H1 (cell line): Measurements from ENCODE around the gene PTS.

Source experiments
- BRCA1 ChIP-seq: IDR thresholded peaks from 2 replicates; pipeline ENCODE4 v1.6.1; 2012; ENCODE audit warnings: low read depth, low read length, improper control_type of control experiment
- CREB1 ChIP-seq: IDR thresholded peaks from 2 replicates; pipeline ENCODE4 v1.6.1; 2012; ENCODE audit warnings: inconsistent platforms
- EP300 ChIP-seq, 2 experiments: IDR thresholded peaks; 1 replicate in 1 of 2; 2 replicates in 1 of 2; pipeline ENCODE4 v1.6.1; 2011 to 2012; ENCODE audit warnings: low read depth in 2 of 2, low read length in 2 of 2, mild to moderate bottlenecking in 2 of 2, borderline replicate concordance in 1 of 2, inconsistent platforms in 1 of 2, moderate library complexity in 1 of 2
- EZH2 ChIP-seq: fragments of 200-600 bp; sonication (generic); IDR thresholded peaks from 2 replicates; pipeline ENCODE4 v1.7.1; 2012; ENCODE audit warnings: low read depth, mild to moderate bottlenecking, moderate library complexity, low read length, inconsistent platforms; ENCODE audit not compliant: severe bottlenecking
- JUN ChIP-seq: IDR thresholded peaks from 2 replicates; pipeline ENCODE4 v1.6.1; 2011; ENCODE audit warnings: low read depth, mild to moderate bottlenecking, improper control_type of control experiment, low read length
- JUND ChIP-seq: IDR thresholded peaks from 2 replicates; pipeline ENCODE4 v1.6.1; 2011; ENCODE audit warnings: mild to moderate bottlenecking, improper control_type of control experiment, low read length
- MAFK ChIP-seq: IDR thresholded peaks from 2 replicates; pipeline ENCODE4 v1.6.1; 2012; ENCODE audit warnings: low read depth, mild to moderate bottlenecking, improper control_type of control experiment, low read length
- POLR2A ChIP-seq, 2 experiments: IDR thresholded peaks; 1 replicate in 1 of 2; 2 replicates in 1 of 2; pipeline ENCODE4 v1.6.1; 2011; ENCODE audit warnings: low read depth in 2 of 2, low read length in 2 of 2, mild to moderate bottlenecking in 2 of 2; ENCODE audit errors: control extremely low read depth in 1 of 2
- POLR2AphosphoS5 ChIP-seq: IDR thresholded peaks from 2 replicates; pipeline ENCODE4 v1.6.1; 2011; ENCODE audit warnings: low read depth, low read length
- SRF ChIP-seq: IDR thresholded peaks from 2 replicates; pipeline ENCODE4 v1.6.1; 2011; ENCODE audit warnings: mild to moderate bottlenecking, low read depth, low read length, moderate library complexity
- TBP ChIP-seq: IDR thresholded peaks from 2 replicates; pipeline ENCODE4 v1.6.1; 2011; ENCODE audit warnings: low read depth, low read length, improper control_type of control experiment
- YY1 ChIP-seq: IDR thresholded peaks from 2 replicates; pipeline ENCODE4 v1.6.1; 2011; ENCODE audit warnings: low read depth, mild to moderate bottlenecking, low read length
- TF ChIP-seq, protein P1 (sequence below), 3 experiments: IDR thresholded peaks; 1 replicate in 2 of 3; 2 replicates in 1 of 3; pipeline versions ENCODE4 v1.5.1 to v1.6.1; 2011; ENCODE audit warnings: low read length in 3 of 3, mild to moderate bottlenecking in 3 of 3, inconsistent platforms in 2 of 3, low read depth in 1 of 3, moderate library complexity in 1 of 3; ENCODE audit not compliant: insufficient read depth in 1 of 3; ENCODE audit errors: control extremely low read depth in 1 of 3
- TF ChIP-seq, protein P2 (sequence below): IDR thresholded peaks from 2 replicates; pipeline ENCODE4 v1.6.1; 2012; ENCODE audit warnings: low read length, inconsistent platforms

DNA sequence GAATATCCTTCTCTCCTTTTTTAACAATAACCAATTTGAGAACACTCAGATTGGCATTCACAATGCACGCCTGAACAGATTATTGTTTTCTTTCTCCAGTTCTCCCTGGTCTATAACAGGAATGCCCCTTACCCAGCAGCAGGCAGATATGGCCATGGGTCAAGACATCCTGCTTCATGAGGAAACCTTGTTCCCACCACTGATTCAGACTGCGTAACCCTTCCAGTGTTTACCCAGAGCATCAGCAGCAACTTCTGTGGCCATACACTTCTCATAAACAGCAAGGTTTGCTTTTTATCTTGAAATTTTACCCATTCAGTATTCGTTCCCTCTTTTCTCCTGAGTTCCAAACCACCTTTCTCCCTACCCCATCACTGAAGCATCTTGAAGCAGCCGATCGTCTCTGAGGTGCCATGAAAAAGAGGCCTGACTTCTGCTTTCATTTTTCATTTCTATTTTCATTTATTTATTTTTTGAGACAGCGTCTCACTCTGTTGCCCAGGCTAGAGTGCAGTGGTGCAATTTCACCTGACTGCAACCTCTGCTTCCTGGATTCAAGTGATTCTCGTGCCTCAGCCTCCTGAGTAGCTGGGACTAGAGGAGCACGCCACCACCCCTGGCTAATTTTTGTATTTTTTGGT lies 9.6 kb downstream of the PTS start:
- TF ChIP-seq EZH2 (no peak), CREB1 (no peak), BRCA1 (no peak), POLR2AphosphoS5 (no peak), JUN (no peak), SRF (no peak), POLR2A (IDR thresholded peaks at IDR 0.05; ENCODE audit: control extremely low read depth in 1 of 2, low read depth in 2 of 2, low read length in 2 of 2) (no peak), EP300 (IDR thresholded peaks at IDR 0.05; ENCODE audit: borderline replicate concordance in 1 of 2, low read depth in 2 of 2, low read length in 2 of 2) (no peak), MAFK (no peak), TBP (no peak), JUND (no peak), YY1 (no peak)
- TF ChIP-seq, protein P1, sequence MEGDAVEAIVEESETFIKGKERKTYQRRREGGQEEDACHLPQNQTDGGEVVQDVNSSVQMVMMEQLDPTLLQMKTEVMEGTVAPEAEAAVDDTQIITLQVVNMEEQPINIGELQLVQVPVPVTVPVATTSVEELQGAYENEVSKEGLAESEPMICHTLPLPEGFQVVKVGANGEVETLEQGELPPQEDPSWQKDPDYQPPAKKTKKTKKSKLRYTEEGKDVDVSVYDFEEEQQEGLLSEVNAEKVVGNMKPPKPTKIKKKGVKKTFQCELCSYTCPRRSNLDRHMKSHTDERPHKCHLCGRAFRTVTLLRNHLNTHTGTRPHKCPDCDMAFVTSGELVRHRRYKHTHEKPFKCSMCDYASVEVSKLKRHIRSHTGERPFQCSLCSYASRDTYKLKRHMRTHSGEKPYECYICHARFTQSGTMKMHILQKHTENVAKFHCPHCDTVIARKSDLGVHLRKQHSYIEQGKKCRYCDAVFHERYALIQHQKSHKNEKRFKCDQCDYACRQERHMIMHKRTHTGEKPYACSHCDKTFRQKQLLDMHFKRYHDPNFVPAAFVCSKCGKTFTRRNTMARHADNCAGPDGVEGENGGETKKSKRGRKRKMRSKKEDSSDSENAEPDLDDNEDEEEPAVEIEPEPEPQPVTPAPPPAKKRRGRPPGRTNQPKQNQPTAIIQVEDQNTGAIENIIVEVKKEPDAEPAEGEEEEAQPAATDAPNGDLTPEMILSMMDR (IDR thresholded peaks at IDR 0.05; ENCODE audit: control extremely low read depth in 1 of 3, insufficient read depth in 1 of 3, low read depth in 1 of 3, low read length in 3 of 3), result no peak
- TF ChIP-seq, protein P2, sequence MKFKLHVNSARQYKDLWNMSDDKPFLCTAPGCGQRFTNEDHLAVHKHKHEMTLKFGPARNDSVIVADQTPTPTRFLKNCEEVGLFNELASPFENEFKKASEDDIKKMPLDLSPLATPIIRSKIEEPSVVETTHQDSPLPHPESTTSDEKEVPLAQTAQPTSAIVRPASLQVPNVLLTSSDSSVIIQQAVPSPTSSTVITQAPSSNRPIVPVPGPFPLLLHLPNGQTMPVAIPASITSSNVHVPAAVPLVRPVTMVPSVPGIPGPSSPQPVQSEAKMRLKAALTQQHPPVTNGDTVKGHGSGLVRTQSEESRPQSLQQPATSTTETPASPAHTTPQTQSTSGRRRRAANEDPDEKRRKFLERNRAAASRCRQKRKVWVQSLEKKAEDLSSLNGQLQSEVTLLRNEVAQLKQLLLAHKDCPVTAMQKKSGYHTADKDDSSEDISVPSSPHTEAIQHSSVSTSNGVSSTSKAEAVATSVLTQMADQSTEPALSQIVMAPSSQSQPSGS, result no peak
